ENCODE measurements around the gene RUFY2.
A peak's percentile ranks its signal among the peaks of the same experiment; 100 is the strongest.

The RUFY2 gene

DNA sequence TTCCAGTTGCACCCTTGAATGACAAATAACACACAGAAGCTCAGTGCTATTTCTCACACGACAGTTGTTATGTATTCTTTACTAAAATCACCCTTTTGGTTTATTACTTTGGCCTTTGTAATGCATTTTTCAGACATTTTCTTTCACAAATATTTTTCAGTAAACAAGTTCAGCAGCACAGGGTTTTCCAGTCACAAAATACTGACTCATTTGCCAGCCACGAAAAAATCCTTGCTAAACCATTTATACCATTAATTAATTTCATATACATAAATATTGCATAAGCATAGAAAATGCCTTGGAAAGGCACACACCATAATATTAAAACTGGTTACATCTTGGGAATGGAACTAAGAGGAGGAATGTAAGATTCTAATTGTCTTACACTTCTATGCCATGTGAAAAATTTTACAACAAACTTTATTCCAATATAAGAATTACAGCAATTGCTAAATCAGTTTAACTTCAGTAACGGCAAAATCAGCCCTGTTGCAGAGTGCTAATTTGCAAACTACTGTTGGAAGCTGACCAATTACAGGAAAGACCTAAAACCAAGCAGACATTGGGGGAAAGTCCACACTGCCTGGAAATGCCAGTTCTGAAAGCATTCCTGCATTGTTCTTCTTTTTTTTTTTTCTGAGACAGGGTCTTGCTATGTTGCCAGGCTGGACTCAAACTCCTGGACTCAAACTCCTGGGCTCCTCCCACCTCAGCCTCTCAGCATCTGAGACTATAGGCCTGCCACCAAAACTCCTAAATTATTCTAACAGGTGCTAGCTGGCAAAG lies 42.8 kb downstream of the RUFY2 start:
- DNase-seq (ENCODE audit: low read depth) = no peak

DNA sequence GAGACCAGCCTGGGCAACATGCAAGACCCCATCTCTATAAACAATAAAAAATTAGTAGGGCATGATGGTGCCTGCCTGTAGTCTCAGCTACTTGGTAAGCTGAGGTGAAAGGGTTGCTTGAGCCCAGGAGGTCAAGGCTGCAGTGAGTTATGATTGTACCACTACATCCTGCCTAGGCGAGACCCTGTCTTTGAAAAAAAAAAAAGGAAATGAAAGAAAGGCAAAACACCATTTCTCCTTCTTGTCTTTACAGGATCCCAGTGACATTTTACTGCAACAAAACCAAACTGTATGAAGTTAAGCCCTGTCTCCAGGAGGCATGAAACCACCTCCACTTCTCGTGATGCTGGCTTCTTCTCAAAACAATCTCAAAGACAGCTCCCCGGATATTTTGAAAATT lies 44.5 kb downstream of the RUFY2 start:
- DNase-seq (ENCODE audit: low read depth) = no peak

DNA sequence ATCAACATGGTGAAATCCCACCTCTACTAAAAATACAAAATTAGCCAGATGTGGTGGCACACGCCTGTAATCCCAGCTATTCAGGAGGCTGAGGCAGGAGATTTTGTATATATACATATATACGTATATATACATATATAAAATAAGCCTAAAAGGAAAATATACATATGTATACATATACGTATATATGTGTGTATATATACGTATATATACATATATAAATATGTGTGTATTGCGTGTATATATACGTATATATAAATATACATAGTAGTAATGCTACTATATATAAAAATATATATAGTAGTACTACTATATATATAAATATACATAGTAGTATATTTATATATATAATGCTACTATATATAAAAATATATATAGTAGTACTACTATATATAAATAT lies 47.9 kb downstream of the RUFY2 start:
- DNase-seq (ENCODE audit: low read depth) = no peak

DNA sequence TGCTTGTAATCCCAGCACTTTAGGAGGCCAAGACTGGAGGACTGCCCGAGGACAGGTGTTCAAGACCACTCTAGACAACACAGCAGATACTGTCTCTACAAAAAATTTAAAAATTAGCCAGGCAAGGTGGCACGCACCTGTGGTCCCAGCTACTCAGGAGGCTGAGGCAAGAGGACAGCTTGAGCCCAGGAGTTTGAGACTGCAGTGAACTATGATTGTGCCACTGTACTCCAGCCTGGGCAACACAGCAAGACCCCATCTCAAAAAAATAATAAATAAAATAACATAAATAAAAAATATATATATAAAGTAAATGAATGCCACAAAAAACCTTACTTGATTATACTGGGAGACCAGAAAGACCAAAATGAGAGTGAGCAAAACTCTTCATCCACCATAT lies 53.5 kb downstream of the RUFY2 start:
- DNase-seq (ENCODE audit: low read depth) = no peak

DNA sequence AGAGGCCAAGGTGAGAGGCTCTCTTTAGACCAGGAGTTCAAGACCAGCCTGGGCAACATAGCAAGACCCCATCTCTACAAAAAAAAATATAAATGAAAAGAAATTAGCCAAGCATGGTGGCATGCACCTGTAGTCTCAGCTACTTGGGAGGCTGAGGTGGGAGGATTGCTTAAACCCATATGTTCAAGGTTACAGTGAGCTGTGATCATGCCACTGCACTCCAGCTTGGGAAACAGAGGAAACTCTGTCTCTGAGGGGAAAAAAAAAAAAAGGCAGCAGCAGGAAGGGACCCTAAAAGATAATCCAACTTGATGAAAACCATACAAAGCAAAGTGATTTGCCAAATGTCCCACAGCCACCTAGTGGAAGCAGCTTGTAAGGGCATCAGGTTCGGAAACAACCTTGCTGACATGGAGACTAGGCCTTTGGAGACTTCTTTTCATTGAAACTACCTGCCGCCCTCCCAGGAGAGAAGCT lies 58.8 kb downstream of the RUFY2 start:
- DNase-seq (ENCODE audit: low read depth) = peak; percentile 17

DNA sequence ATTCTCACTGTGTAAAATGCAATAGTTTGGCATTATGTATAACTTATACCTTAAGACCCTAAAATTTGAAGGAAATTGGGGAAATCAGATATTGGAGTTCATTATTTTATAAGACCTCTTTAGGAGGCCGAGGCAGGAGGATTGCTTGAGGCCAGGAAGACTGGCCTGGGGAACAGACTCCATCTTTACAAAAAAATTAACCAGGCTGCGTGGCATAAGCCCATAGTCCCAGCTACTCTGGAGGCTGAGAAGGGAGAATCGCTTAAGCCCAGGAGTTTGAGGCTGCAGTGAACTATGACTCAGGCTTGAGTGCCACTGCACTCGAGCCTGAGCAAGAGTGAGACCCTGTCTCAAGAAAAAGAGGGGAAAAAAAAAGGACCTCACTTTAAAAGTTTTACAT lies 60.3 kb downstream of the RUFY2 start:
- no peak for DNase-seq (ENCODE audit: low read depth)

DNA sequence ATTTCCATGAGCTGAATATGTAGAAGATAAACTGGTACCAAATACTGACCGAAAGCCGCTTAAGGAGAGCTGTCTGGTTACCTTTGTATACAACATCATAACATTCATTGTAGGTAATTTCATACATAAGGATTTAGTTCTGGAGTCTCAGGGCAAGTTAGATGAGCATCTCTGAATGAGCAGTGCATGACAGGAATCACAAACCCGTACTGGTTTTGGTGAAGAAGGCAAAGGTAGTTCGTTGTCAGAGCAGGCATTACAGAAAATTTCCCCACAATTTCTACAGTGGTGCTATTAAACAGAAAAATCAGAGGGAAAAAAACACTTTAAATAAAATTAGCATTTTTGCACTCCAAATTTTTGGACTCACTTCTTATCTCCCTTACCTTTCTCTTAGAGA lies 61.5 kb downstream of the RUFY2 start:
- no peak for DNase-seq (ENCODE audit: low read depth)

DNA sequence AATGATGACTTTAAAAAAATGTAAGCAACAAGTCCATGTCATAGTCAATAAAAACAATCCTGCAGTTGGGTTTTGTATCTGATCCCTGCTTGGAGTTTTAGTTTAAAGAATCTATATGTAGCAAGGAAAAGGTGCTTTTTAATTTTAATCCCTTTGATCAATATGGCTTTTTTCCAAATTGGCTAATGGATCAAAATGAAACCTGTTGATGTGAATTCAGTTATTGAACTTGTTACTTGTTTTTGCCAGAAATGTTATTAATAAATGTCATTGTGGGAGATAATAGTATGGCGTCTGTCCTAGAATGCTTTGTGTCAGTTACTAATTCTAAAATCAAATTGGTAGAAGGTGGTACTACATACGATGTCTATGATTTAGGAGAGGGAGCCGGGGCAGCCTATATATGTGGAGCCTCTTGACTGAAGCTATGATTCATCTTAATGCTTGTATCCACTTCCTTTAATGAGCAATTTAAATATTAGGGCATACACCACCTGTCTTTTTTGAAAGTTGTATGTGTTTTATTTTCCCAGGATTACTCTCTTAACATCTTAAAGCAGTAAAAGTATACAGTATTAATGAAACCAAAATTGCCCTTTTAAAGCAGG lies 64.1 kb downstream of the RUFY2 start:
- DNase-seq (ENCODE audit: low read depth) = no peak

DNA sequence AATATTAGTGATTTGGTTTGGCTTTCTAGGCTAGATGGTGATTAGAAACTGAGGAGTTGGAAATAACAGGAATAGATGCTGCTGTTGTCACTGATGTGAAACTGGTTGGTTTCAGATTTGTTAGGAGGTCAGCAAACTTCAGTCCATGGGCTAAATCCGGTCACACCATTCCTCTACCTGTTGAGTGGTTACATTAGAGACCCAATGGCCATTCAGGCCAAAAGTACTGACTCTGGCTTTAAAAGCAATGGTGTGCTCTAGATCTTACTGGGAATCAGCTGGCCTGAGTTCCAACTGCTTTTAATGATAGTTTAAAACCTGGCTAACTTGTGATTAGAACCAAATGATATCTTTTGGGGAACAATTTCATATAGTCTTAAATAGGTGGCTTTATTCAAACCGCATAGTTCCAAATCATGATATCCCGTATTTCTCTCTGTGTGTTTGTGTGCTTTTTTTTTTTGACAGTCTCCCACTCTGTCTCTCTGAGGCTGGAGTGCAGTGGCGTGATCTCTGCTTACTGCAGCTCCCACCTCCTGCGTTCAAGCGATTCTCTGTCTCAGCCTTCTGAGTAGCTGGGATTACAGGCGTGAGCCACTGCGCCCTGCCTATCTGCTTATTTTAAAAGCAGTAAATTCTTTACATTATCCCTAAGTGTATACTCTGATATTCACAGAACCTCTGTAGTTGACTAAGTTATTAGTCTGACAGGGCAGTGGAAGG lies 66.6 kb downstream of the RUFY2 start:
- no peak for DNase-seq (ENCODE audit: low read depth)

DNA sequence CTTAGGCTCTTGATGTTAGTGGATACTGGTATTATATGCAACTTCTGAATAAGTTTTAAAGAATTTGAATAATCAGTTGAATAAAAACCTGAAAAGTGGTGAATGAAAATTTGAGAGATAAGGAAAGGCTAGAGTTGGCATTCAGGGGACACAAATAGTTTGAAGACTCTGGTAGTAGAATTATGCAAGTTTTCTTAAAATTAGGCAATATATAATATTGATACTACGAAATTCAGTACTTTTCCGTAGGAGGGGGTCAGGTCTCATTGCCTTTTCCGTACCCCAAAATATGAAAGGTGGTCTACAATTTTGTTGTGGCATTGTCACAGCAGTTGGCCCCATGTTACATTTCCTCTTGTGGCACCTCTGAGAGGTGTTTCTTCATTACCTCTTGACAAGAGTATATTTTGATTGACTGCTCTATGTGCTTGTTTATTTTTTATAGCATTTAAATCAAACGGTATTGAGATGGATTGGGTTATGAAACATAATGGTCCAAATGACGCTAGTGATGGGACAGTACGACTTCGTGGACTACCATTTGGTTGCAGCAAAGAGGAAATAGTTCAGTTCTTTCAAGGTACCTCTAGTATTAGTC lies 70.2 kb downstream of the RUFY2 start:
- DNase-seq (ENCODE audit: low read depth) = no peak

DNA sequence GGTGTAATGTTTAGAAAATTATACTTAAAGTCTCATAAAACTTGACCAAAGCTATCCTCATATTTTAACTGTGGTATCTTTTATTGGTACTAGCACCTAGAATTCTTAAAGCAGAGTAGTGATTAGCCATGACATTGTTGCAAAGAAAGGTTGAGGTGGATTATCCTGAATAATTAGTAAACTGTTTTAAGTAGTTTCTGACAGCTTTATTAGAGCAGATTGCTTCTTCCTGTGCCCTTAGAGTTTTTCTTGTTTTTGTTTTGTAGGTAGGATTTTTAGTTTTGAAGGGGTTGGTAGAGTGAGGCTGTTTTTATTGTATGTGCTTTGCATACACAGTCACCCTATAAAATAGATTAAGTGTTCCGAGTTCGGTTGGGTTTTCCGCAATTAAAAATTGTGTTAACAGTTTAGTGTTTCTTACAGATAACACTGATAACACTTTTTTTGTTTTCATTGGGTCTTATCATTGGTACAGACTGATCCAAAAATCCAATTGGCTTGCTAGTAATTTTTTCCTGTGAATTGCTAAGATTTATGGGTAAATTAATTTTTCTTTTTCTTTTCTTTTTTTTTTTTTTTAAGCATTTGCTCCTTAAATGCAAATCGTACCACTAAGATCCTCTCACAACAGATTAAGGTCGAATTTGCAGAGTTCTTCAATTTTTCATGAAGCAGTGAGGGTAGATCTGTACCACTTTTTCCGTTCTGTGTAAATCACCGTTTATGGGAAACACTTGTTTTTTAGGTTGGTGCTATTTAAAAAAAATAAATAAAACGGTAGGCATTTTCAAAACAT lies 72.2 kb downstream of the RUFY2 start:
- DNase-seq (ENCODE audit: low read depth) = no peak

DNA sequence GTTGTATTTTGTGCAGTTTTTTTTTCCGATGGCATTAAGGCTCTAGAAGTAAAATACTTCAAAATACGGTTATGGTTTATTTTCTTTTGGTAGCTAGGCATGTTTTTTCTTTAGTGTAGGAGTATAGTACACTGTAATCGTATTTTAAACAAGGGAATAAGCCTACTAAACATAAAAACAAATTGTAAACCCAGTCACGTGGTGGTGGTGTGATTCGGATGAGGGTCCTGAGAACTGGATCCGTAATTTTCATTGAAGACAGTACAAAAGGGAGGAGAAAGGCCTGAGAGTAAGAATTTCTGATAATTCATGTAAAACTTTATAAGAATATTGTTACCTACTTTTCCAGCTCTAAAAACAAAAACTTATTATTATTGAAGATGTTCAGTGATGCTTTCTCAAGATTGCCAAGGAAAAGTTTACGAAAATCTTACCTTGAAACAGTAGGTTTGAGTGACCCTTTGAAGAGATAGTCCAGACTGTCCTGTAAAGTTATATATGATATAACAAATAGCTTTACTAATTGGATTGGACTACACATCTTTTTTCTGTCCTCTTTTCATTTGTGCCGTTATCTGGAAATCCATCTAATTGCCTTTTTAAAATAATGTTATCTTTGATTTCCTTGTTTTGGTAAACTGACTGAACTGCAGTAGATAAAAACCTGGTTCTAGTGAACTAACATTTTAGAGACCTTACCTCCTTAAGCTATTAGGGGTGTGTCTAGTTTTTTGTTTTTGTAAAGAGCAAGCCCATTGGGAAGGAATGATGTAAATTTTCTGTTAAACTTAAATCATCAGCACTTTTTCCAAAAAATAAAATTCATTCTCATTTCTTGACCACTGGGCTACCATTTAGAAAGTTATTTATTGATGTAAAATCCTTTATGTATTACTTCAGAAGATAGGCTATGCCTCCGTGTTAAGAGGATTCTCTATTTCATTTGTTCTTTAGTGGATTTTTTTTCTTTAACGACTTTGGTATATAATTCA lies 73.3 kb downstream of the RUFY2 start:
- DNase-seq (ENCODE audit: low read depth) = no peak

DNA sequence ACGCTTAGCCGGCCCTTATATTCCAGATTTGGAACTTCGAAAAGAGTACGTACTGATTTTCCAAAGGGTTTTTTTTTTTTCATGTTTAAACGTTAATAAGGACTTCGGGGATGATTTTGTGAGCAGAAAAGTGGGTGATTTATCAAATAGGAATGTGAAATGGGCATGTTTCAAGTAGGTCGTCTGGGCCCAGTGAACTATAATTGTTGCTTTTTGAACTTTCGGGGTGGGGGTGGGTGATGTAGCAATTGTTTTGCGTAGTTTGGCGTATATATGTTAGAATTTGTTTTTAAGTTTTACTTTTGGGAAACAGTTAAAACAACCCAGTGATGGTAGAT lies 74.0 kb downstream of the RUFY2 start:
- no peak for DNase-seq (ENCODE audit: low read depth)

DNA sequence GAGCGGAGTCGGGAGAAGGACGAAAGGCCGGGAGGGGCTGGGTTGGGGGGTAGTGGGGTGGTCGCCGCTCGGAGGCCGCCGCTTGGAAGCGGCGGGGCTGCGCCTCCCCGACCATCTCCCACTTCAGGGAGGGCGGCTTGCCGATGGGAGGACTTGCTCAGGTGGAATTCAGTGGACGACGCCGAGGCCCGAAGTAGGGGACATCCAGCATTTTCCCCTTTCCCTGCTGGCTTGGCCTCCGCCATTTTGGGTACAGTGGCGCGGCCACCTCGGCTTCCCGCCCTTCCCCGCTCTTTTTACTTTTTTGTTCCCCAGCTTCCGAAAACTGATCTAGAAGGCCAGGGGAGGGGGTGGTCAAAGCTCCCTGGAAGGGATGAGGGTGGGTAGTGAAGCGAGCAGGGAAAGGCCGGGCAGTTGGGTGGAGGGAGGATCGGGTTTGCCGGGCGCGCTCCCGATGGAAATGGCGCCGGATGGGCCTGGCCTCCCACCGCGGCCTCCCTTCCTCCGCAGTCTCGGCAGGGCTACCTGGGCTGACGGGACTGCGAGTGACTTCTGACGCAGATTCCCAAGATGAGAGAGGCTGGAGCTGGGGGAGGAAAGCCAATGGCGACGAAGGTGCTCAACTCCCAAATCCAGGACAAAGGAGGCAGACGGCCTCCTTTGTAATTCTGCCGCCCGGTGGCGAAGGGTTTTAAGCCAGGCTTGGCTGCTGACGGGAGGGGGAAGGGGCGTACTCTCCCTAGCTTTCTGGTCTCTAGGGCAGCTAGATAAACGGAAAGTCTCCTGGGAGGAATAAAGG lies 74.6 kb downstream of the RUFY2 start, which contains the start of gene PBLD:
Gene PBLD, minus strand, starts transcription at position 670 of the 799 bp plus-strand sequence. CDS start 26,084 bp downstream, outside the sequence.
- DNase-seq (ENCODE audit: low read depth) = peak; percentile 34

DNA sequence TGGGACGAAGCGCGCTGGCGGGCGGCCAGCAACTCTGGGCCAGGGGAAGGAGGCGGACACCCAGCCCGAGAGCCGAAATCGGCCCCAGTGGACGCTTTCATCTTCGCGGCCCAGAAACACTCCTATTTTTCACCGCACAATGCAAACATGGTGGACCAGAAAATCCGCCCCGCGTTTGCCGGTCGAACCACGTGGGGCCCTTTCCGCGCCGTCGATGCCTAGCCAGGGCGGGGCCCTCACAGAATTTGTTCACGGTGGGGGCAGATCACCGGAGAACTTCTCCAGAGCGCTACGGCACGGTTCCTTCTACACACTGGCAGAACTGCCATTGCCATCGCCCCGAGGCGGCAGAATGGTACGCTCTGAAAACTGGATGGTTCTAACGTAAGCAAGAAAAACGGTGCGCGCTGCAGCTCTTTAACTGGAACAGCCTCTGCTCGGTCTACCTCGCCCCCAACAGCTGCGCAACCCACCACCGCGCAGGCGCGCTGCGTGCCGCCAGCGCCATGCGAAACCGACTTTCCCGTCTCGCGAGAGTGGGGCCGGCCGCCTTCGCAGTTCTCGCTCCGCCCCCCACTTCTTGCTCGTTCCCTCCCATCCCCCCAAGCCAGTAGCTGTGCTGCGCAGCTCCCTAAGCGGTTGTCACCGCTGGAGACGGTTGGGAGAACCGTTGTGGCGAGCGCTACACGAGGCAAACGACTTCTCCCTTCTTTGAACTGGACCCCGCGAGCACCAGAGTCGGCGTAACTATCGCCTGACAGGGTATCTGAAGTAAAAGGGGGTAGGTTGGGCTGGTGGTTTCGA lies 75.4 kb downstream of the RUFY2 start, which contains the start of gene HNRNPH3:
Gene HNRNPH3, plus strand, starts transcription at position 610 of the 804 bp plus-strand sequence. CDS start 5,158 bp downstream, outside the sequence.
- peak; percentile 98 for DNase-seq (ENCODE audit: low read depth)

DNA sequence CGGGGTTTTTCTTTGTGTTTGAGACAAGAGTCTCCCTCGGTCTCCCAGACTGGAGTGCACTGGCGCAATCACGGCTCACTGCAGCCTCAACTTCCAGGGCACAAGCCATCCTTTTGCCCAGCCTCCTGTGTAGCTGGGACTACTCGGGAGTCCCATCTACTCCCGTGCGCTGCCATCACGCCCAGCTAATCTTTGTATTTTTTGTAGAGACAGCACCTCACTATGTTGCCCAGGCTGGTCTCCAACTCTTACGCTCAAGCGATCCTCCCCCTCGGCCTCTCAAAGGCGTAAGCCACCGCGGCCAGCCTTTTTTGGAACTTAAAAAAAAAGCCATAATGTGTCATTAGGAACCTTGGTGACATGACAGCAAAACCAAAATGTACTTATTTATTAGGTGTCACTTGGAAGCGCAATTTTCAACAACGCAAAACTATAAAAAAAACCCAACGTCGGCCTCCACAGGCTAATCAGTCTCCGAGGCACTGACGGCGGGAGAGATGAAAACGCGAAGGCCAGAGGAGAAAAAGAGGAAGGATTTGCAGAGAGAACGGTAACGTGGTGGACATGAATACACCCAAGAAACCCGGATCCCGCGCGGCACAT lies 76.1 kb downstream of the RUFY2 start:
- DNase-seq (ENCODE audit: low read depth) = no peak

DNA sequence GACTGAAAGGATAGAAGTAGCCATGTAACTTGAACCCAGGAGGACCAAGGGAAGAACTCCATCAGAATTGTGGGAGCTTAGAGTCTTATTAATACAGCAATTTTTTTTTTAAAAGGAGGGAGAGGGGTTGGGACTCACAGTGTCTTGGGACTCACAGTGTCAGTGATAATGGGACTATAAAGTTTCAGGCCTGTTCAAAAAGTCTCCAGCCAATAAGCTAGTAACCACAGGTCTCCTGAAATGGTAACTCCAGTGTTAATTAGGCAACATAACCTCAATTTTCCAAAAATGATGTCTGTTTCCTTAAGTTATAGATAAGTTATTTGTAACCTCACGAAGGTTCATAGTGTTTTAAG lies 77.6 kb downstream of the RUFY2 start:
- DNase-seq (ENCODE audit: low read depth) = no peak
